Nephron (organoid): ENCODE data around the gene MEAK7.

Source experiments
- H3K27ac Mint-ChIP-seq, 3 experiments: 2 replicates each; pipeline ENCODE4 v1.8.0; 2020; ENCODE audit warnings: mixed read lengths in 3 of 3, mild to moderate bottlenecking in 2 of 3, moderate library complexity in 1 of 3
- H3K27me3 Mint-ChIP-seq: 2 replicates; pipeline ENCODE4 v1.8.0; 2021; ENCODE audit warnings: low read depth, mild to moderate bottlenecking, moderate library complexity, mixed read lengths
- H3K36me3 Mint-ChIP-seq: 2 replicates; pipeline ENCODE4 v1.8.0; 2020; ENCODE audit warnings: low read depth, mixed read lengths
- H3K4me1 Mint-ChIP-seq: 2 replicates; pipeline ENCODE4 v1.8.0; 2020; ENCODE audit warnings: mixed read lengths
- H3K4me3 Mint-ChIP-seq, 3 experiments: 2 replicates each; pipeline ENCODE4 v1.8.0; 2020; ENCODE audit warnings: mild to moderate bottlenecking in 3 of 3, mixed read lengths in 3 of 3, moderate library complexity in 2 of 3
- H3K9me3 Mint-ChIP-seq: 2 replicates; pipeline ENCODE4 v1.8.0; 2020; ENCODE audit warnings: mixed read lengths
- TF ChIP-seq, protein P1 (sequence below), 3 experiments: fragments of 200-600 bp; sonication (generic); IDR thresholded peaks; one replicate each; pipeline ENCODE4 v1.5.0; 2021; ENCODE audit warnings: antibody characterized with exemption in 3 of 3; ENCODE audit not compliant: unreplicated experiment in 3 of 3

The MEAK7 gene

DNA sequence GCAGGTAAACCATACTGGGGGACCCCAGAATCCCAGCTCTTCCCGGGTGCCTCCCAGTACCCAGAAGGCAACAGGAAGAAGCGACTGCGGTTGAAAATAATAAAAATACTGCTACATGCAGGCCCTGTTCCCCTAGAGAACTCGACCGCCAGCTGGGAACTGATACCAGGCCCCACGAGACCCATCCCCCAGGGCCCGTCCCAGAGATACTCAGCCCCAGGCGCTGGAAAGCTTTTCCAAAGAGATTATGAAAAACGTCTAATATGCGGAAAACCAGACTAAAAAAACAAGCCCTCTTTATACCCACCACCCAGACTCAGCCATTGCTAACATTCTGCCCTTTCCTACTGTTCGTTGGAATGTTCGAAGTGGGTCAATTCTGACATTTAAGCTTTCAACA, 12.9 kb upstream of the MEAK7 start:
- Mint-ChIP-seq H3K36me3 (no peaks in the 10 kb centered on the region), H3K27ac (no peak overlapping the region), H3K4me1 (peaks cover 29% of the 10 kb centered on the region), H3K4me3 (no peak overlapping the region), H3K9me3 (no peaks in the 10 kb centered on the region), H3K27me3 (peaks cover 14% of the 10 kb centered on the region)
- TF ChIP-seq, protein P1, sequence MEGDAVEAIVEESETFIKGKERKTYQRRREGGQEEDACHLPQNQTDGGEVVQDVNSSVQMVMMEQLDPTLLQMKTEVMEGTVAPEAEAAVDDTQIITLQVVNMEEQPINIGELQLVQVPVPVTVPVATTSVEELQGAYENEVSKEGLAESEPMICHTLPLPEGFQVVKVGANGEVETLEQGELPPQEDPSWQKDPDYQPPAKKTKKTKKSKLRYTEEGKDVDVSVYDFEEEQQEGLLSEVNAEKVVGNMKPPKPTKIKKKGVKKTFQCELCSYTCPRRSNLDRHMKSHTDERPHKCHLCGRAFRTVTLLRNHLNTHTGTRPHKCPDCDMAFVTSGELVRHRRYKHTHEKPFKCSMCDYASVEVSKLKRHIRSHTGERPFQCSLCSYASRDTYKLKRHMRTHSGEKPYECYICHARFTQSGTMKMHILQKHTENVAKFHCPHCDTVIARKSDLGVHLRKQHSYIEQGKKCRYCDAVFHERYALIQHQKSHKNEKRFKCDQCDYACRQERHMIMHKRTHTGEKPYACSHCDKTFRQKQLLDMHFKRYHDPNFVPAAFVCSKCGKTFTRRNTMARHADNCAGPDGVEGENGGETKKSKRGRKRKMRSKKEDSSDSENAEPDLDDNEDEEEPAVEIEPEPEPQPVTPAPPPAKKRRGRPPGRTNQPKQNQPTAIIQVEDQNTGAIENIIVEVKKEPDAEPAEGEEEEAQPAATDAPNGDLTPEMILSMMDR (IDR thresholded peaks at IDR 0.05; ENCODE audit: unreplicated experiment in 3 of 3): no peak

DNA sequence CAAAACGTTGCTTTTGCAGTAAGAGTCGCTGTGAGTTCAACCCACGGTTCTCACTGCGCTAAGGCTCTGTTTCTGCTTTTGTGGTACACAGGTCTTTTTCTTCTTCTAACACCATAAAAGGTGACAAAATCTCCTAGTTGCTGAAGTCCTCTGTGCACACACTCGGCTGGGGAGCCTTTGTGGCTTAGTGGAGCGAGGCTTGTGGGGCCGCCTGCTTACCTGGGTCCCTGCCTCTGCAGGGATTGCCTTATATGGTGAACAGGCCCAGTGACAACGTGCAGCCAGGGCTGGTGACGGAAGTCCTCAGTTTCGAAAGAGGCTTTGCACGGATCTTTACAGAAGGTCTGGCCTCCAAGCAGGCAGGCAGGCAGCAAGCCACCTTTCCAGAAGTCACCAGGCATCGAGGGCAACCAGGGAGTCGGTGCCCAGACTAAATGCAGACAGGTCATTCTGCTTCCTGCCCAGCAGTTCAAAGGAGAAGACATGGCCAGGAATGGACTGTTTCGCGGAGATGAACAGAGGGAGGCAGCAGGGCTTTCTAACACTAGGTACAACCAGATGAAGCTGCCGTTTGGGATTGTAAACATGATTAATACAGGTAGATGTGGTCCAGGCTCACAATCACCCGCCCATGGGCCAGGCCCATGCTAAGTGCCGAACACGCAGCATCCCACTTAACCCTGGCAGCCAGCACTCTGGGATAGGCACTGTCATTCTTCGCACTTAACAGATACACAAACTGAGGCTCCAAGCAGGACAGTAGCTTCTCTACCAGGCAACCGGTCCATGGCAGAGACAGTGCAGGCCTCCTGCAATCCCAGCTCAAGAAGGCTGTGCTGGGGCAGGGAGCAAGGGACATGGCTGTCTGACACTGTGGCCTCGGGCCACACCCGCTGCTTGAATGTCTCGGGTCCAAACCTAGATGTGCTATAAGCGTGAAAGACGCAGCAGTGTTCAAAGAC, 10.7 kb upstream of the MEAK7 start:
- H3K4me3 Mint-ChIP-seq: no peak overlapping the region
- peaks cover 22% of the 10 kb centered on the region for H3K27me3 Mint-ChIP-seq
- peak overlapping the region; percentile 10 to 79 (median 76) for H3K27ac Mint-ChIP-seq
- no peaks in the 10 kb centered on the region for H3K9me3 Mint-ChIP-seq
- TF ChIP-seq, protein P1 (IDR thresholded peaks at IDR 0.05; ENCODE audit: unreplicated experiment in 3 of 3): no peak
- H3K4me1 Mint-ChIP-seq: peaks cover 28% of the 10 kb centered on the region
- H3K36me3 Mint-ChIP-seq: no peaks in the 10 kb centered on the region

DNA sequence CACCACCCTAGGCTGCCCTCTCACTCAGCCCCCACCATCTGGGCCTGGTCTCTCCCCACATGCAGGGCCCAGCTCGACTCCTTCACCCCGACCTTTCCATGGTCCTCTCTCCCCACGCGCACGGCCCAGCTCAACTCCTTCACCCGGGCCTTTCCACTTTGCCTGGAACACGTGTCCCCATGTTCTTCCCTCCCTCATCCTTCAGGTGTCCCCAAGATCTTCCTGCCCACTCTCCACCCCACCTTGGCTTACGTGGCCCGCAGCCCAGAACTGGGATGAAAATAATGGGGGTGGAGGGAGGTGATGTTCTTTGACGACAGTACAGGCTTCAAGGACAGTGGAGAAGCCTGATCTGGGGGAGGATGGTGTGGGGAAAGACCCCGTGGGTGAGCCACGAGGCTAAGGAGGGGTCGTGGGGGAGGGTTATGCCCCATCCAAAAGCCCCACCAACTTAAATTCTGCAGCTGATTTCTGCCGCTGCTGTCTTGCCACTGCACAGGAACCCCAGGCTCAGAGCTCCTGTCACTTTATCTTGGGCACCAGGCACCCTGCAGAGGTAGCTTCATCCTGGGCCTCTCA, 9.9 kb upstream of the MEAK7 start:
- peaks cover 26% of the 10 kb centered on the region for H3K27me3 Mint-ChIP-seq
- peaks cover 25% of the 10 kb centered on the region for H3K4me1 Mint-ChIP-seq
- TF ChIP-seq, protein P1 (IDR thresholded peaks at IDR 0.05; ENCODE audit: unreplicated experiment in 3 of 3): no peak
- H3K27ac Mint-ChIP-seq: peak overlapping the region; percentile 10 to 79 (median 76)
- no peaks in the 10 kb centered on the region for H3K9me3 Mint-ChIP-seq
- H3K4me3 Mint-ChIP-seq: no peak overlapping the region
- no peaks in the 10 kb centered on the region for H3K36me3 Mint-ChIP-seq

DNA sequence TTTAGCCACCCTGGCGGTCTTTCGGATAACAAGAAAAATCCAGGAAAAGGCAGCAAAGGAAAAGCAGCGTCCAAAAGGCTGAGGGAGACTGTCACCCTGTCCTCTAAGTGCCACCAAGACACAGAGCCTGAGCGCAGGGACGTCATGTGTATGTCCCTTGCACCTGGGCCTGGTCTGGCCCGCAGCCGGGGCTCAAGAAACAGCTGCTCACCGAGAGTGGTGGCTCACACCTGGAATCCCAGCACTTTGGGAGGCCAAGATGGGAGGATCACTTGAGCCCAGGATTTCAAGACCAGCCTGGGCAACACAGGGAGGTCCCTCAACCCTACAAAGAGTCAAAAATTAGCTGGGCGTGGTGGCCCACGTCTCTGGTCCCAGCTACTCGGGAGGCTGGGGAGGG, 9.2 kb upstream of the MEAK7 start:
- Mint-ChIP-seq H3K27me3 (peaks cover 27% of the 10 kb centered on the region), H3K4me1 (peaks cover 25% of the 10 kb centered on the region), H3K9me3 (no peaks in the 10 kb centered on the region), H3K36me3 (no peaks in the 10 kb centered on the region), H3K4me3 (no peak overlapping the region), H3K27ac (peak overlapping the region in 2 of 3 experiments; percentile 47 to 56)
- TF ChIP-seq, protein P1 (IDR thresholded peaks at IDR 0.05; ENCODE audit: unreplicated experiment in 3 of 3): no peak

DNA sequence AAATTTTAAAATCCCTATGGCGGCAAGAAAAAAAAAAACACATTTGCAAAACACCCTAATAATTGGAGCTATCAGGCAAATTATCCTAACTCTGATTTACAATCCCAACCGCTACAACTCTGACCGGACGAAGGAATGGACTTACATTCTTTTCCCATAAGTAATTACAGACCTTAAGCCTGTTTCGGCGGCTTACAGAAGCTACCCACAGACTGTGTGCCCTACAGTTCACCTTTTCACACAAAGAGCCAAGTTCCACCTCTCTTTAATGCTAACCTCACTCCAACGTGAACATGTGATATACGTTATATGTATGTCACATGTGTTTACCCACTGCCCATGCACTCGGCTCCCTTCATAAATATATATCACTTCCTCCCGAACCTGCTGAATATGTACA, 8.7 kb upstream of the MEAK7 start:
- Mint-ChIP-seq H3K36me3 (no peaks in the 10 kb centered on the region), H3K27ac (peak overlapping the region in 2 of 3 experiments; percentile 47 to 56), H3K27me3 (peaks cover 30% of the 10 kb centered on the region), H3K4me3 (no peak overlapping the region), H3K4me1 (peaks cover 25% of the 10 kb centered on the region), H3K9me3 (no peaks in the 10 kb centered on the region)
- TF ChIP-seq, protein P1 (IDR thresholded peaks at IDR 0.05; ENCODE audit: unreplicated experiment in 3 of 3): no peak
